HG03354 (cell line): ENCODE measurements around the gene DTNBP1.

ENCODE experiments used
- ATAC-seq: cut with Tn5 transposase; IDR thresholded peaks from one replicate; pipeline ENCODE4 v1.9.1; 2021; ENCODE audit warnings: mild to moderate bottlenecking; ENCODE audit not compliant: unreplicated experiment, poor library complexity, severe bottlenecking

The DTNBP1 gene, protein sequence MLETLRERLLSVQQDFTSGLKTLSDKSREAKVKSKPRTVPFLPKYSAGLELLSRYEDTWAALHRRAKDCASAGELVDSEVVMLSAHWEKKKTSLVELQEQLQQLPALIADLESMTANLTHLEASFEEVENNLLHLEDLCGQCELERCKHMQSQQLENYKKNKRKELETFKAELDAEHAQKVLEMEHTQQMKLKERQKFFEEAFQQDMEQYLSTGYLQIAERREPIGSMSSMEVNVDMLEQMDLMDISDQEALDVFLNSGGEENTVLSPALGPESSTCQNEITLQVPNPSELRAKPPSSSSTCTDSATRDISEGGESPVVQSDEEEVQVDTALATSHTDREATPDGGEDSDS

DNA sequence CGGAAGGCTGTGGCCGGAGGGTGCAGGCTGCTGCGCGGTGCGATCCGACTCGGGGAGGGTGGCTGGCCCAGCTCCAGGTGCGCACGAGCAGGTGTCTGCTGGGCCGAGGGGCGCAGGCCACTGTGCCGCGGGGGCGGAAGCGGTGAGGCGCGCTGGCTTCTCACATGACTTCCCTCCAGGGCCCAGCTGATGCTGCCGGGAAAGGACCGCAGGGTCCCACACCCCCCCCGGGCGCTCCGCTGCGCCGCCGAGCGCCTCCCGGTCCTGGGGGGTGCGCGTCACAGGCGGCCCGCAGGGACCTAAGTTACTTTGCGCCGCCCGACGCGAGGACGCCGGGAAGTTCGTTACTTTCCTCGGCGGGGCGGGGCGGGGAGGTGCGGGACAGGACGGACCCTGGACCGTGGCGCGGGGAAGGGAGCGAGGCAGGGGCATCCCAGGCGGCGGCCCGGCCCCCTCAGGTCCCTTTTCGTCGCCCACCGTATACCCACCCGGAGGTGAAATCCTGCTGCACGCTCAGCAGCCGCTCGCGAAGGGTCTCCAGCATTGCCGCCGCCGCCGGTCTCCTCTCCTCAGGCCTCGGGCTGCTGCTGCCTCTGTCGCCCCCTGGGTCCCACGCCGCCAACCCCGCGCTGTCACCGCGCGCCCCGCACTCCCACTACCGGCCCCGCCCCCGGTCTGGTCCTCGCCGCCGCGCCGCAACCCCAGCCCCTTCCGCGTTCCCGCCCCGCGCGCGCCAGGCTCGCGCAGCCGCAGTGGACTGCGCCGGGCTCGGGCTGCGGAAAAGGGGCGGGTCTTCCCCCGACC is at the start of gene DTNBP1:
TSS of gene DTNBP1 (minus strand) at position 703 of the 804 bp plus-strand sequence. CDS start at position 544, 159 bp downstream.
- peak; percentile 70 for ATAC-seq

DNA sequence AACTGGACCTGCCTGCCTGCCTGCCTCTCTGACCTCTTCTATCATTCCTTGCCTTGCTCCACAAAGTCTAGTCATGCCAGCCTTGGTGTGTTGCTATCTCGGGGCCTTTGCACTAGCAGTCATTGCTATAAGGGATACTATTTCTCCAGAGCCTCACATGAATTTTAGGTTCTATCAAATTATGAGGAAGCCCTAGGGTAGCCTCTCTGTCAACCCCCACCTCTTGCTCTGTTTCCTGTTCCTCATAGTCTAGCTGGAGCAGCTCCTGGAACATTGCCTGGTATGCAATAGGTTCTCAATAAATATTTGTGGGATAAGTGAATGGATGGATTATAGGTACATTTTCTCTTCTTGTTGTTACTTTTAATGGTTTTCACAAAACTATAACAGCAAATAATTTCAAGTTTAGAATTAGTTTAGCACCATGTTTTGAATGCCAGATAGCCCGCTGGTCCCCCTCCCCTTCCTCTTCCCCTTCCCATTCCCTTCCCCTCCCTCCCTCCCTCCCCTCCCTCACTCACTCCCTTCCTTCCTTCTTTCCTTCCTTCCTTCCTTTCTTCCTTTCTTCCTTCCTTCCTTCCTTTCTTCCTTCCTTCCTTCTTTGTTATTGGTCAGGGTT is 46.9 kb upstream of the DTNBP1 start:
- no peak for ATAC-seq

DNA sequence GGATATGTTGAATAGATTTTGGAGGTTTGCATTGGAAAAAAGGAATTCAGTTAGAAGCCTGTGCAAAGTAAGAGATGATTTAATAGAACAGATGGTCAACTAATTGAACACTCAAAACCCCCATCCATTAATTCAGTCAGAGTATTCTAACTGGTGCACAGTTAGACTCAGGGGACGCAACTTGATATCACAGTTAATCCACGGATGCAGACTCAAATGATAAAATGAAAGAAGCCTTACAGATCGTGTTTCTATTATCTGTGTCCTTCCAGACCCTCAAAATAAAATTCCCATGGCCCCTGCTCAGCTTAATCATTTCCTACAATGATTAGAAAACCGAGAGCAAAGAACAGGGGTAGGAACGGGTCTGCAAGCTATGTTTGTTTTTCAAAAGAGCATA is 45.4 kb upstream of the DTNBP1 start:
- no peak for ATAC-seq

DNA sequence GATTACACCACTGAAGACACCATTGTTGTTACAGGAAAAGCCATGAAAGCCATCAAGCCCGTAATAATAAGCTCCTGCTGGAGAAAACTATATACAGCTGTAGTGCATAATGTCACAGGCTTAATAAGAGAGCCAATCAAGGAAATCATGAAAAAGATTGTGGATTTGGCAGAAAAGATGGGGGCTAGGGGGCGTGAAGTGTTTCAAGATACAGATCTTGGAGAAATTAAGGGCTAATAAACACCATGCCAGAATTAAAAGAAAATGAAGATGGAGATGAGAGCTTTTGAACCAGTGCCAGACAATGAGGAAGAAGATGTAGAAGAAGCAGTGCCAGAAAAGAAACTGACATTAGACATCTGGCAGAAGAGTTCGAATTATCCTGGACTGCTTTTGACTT is 43.2 kb upstream of the DTNBP1 start:
- no peak for ATAC-seq

DNA sequence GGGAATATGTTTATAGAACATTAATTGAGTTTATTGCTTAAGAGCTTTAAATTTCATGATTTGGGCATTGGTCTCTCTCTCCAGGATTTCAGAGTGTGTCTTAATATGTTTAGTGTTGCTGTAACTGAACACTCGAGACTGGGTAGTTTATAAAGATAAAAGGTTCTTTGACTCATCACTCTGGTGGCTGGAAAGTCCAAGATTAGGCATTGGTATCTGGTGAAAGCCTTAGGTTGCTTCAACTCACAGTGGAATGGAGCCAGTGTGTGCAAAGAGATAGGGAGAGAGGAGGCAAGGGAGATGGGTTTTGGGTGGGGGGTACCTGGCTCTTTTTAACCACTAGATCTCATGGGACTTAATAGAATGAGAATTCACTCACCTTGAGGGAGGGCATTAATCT is 35.6 kb upstream of the DTNBP1 start:
- ATAC-seq = no peak

DNA sequence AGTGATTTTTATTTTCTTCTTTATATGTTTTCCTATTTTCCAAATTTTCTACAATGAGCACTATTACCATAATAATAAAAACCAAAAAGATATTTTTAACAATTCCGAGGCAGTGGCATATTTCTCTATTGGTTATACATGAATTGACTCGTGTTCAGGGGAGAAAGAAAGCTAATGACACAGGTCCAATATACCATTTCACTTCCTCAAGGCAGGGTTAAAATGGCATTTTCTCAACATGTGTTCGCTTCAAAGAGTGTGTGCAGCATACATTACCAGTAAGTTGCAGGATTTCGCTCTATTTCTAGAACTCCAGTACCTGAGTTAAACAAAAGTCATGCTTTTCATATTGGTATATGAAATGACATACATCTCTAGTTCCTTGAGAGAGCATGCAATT is 35.1 kb upstream of the DTNBP1 start:
- no peak for ATAC-seq

DNA sequence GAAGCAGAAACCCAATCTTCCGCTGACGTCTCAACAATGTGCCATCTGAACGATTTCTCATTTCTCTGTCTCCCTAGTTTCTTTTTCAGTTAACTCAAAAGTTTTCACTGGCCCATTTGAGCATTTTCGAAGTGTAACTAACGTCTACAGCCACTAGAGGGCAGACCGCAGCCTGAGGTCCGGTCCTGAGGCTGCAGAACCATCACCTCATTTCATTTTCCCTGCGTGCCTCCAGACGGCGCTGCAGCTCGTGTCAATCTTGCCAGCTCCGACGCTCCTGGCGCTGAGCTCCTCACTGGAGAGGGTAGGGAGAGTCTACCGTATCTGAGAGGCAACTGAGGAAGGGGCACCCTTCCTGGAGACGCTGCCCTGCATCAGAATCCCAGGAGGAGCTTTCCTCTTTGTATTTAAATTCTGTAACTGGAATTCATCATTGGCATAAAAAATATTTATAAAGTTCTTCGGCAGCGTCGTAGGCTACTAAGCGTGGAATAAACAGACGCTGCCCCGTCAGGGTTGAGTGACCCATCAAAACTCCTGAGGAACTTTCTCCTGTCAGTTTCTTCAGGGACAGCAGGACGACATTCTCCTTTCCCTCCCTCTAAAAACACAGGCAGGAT is 28.5 kb upstream of the DTNBP1 start:
- ATAC-seq = peak; percentile 96

DNA sequence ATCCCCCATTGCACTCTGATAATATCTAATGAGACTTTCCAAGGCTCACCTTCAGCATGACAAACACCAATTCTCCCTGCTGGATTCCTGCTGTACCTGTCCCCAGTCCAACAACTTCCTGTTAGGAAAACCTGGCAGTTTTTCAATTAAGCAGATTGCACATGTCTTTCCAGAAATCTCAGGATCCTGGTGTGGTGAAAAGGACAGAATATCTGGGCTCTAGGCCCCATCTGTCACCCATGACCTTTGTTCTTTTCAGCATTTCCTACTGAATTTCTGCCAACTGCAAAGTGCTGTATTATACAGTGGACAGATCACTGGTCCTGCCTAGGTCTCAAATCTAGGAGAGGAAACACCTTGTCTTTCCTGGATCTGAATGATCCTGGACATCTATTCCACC is 27.7 kb upstream of the DTNBP1 start:
- ATAC-seq = no peak

DNA sequence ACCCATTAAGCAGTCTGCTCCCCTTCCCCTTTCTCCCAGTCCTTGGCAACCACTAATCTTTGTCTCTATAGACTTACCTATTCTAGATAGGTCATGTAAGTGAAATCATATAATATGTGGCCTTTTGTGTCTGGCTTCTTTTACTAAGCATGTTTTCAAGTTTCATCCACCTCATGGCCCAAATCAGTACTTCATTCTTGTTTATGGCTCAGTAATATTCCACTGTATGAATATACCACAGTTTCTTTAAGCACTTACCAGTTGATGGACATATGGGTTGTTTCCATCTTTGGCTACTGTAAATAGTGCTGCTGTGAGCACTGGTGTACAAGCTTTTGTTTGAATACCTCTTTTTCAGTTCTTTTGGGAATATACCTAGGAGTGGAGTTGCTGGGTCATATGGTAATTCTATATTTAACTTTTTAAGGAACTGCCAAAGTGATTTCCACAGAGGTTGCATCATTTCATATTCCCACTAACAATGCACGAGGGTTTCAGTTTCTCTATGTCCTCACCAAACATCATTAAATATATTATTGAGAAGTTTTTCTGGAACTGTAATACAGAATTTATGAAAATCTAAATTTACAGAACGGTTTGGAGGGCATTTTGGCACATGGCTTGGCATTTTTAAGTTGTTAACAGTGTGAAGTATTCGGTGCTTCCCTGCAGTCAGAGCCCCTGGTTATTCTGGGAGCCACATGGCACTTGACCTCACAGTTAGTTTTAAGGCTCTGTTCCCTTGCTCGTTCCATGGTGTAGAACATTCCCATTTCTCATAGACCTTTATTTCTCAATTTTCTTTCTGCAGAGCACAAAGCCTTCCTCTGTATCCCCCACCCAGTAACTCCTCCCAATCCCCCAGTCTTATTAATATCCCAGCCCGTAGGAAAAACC is 27.0 kb upstream of the DTNBP1 start:
- ATAC-seq = no peak

DNA sequence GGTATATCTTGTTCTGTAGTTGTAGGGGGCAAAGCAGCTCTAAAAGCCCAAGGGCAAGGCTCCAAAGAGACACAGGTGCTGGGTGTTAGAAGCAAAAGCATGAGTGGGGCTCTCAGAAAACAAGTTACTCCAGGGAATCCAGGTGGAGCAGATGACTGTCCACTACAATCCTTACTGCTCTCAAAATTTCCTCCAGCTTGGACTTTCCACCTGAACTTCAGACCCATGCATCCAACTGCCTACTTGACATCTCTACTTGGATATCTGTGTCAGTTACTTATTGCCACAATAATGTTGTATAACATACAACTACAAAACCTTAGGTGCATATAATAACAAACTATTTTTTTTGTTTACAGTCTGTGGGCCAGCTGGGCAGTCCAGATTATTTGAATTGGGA is 22.8 kb upstream of the DTNBP1 start:
- ATAC-seq = no peak

DNA sequence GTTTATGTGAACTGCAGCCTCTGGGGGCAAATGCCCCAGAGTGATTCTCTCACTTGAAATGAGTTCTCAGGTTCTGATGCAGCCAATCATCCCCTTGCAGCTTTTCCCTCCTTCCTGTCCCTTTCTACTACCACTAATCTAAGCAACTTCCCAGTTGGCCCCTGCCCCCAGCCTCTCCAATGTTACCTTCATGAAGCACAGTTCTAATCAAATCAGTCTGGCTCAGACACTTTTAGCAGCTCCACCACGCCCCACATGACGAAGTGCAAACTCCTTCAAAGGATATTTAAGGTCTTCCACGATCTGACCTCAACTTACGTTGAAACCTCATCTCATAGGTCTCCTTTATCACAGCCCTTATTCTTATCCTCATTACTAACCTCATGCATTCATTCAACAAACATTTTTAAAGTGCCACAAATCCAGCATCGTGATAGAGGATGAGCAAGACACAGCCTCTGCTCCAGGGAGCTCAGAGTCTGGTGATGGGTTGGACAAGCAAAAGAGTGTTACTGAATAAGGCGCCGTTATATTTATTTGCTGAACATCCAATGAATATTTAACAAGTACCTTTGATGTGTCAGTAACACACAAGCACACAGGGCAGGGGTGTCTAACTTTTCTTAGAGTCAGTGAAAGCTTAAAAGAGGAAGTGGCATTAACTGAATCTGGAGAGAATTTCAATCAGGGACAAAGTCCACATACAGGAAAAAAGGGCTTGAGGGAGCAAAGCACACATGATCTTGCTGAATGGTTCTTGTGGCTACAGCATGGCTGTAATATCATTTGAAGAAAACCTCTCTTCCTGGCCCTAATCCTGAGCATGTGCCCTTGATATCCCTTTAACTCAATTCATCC is 20.4 kb upstream of the DTNBP1 start:
- ATAC-seq = no peak

DNA sequence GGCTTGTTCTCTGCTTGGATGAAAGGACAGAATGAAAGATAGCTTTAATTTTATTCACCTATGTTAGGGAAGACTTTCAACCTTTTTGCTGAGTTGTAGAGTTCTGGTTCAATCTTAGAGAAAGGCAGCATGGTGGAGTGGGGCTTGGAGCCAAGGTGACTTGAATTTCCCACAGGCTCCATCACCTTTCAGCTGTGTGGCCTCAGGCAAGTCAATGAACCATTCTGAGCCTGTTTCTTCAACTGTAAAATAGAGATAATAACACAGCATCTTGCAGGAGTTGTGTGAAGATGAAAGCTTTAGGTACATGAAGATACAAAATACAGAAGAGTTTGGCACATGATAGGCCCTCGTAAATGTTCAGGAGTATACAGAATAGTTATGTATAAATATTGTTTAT is 19.1 kb upstream of the DTNBP1 start:
- ATAC-seq = no peak

DNA sequence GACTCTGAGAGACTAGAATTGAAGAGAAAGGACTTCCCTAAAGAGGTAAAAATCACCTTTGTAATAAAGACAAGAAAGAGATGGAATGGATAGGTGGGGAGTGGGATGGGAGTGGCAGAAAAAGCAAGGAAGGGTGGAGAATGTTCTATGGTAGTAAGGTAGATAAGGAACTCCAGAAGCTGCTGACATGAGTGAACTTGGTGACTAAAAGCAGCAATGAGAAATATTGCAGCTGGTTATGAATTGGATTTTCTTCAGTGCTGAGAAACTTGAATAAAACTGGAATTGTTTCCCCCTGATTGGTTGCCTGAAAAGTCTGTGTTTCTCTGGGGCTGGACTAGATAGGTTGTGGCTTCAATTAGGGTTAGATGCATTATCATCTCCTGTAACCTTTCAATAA is 15.7 kb upstream of the DTNBP1 start:
- ATAC-seq = no peak

DNA sequence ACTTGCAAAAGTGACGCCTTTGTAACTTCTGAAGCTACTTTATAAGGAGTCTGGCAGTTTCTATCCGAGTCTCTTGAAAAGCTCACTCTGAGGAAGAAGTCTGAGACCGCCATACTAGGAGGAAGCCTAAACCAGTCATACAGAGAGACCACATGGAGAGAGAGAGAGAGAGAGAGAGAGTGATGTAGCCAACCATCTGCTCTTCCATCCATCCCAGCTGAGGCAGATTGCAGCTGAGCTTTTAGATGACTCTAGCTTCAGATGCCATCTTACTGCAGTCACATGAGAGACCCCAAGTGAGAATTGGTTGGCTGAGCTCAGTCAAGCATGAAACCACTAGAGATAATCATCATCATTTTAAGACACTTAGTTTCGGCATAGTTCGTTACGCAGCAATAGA is 15.0 kb upstream of the DTNBP1 start:
- ATAC-seq = no peak

DNA sequence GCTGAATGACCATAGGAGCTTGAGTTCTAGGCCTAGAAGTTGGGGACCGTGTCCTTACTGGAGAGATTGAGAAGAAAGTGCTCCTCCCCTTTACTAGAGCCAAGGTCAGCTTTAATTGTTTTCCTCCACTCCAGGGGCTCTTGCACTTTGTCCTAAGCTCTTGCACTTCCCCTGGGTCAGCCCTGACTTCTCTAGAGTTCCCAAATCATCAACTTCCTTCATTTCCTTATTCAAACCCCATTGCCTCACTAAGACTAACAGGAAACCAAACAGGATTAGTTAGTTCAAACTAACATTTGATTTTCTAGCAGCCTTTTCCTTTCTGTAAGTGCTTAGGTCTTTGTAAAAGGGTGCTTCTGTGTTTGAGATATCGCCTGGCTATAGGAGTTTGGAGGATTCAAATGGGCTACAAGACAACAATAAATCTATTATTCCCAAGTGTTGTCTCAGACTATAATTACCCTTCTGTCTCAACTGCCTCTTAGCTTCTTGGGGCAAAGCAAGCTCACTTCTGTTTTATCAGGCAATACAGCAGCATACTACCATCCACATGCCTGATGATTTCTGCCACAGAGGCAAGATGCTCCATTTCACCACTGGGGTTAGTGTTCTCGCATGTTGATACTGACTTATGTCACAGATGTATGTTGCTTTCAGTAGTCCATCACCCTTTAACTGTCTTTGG is 12.8 kb upstream of the DTNBP1 start:
- ATAC-seq = no peak

DNA sequence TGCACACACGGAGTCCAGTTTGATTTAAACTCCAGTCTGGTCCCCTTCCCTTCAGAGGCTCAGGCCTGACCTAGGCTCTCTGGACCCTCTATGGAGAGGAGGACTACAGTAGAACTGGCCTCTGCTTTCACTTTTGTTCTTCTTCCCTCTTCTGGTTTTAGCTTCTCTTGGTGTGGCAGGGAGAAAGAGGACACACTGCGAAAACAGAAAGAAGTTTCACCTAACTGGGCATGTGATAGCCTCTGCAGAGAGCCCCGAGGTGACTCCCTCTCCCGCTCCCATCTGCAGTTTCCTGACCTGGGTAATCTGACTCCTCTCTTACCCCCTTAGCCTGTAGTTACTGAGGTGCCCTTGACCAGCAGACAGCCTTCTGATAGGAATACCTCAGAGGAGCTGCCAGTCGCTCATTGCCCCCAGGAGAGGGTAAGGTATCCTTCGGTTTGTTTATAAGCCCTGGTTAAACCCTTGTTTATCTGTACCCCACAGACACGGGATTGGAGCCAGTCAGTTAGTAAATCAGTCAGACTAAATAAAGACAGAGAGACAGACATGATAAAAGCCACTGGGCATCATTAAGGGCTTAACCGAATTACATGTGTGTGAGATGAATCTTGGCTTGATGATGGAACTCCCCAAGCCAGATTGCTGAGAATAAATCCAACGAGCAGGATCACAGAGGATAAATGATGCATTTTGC is 12.0 kb upstream of the DTNBP1 start:
- ATAC-seq = no peak

DNA sequence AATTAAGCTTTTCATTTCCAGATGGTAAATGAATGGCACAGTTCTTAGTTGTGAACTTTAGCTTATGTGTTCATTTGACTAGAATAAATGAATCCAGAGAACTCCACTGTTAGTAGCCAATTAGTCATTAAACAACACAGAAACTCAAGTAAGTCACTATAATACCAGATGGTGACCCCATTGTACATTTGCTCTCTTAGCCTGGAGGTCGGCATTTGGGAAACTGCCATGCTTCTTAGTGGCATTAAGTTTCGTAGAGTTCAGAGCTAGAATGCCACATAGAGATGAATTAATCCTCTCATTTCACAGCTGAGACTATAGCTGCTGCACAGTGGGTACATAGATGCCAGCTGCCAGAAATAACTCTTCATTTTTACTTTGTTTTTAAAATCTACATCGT is 10.8 kb upstream of the DTNBP1 start:
- ATAC-seq = no peak
